Prostate gland (tissue), 2 donors: ENCODE results near the gene TASP1.

Source experiments
- CTCF ChIP-seq, 4 experiments: fragments of 200-600 bp in 2 of 4; fragments of 450-650 bp in 2 of 4; sonication (generic) in 2 of 4; IDR thresholded peaks; 1 replicate in 3 of 4; 2 replicates in 1 of 4; pipeline ENCODE4 v1.5.1; 2016 to 2019; ENCODE audit warnings: antibody characterized with exemption in 4 of 4, mild to moderate bottlenecking in 2 of 4, moderate library complexity in 2 of 4
- POLR2A ChIP-seq: fragments of 450-650 bp; IDR thresholded peaks from one replicate; pipeline ENCODE4 v1.6.1; 2016; ENCODE audit warnings: antibody characterized with exemption, mild to moderate bottlenecking
- POLR2AphosphoS5 ChIP-seq: sonication (generic); formaldehyde crosslinking; IDR thresholded peaks from one replicate; pipeline ENCODE4 v1.6.1; 2017; ENCODE audit warnings: antibody characterized with exemption

- TF ChIP-seq POLR2AphosphoS5 (no peak), CTCF (IDR thresholded peaks at IDR 0.05) (no peak), POLR2A (no peak)
Observed at GRCh38 chr20:13430346-13431002, 208.3 kb downstream of the TASP1 start.
